CD14-positive monocyte (primary cell): ENCODE measurements around the gene KDM6A. TPM values are rescaled to one million over a fixed set of nuclear protein-coding genes. Genes with fewer than 3 reads are reported as not detected.
A peak's percentile ranks its signal among the peaks of the same experiment; 100 is the strongest.

Source experiments
- DNase-seq, 3 donors: peaks; one replicate each; pipeline ENCODE4 v3.0.0-alpha.2; 2011 to 2022
- H2AFZ ChIP-seq: 2 replicates; pipeline ENCODE4 v1.6.0; 2012; ENCODE audit warnings: mild to moderate bottlenecking, low read depth, low read length, inconsistent platforms; ENCODE audit not compliant: insufficient read depth, poor library complexity, severe bottlenecking
- H3K27ac ChIP-seq, 2 donors: 1 replicate in 1 of 2; 2 replicates in 1 of 2; pipeline ENCODE4 v1.5.1; 2012 to 2013; ENCODE audit warnings: low read length in 2 of 2, control low read depth in 1 of 2, inconsistent platforms in 1 of 2, low read depth in 1 of 2, mild to moderate bottlenecking in 1 of 2
- H3K27me3 ChIP-seq, 2 donors: one replicate each; pipeline versions ENCODE4 v1.6.0 to v1.6.1; 2011 to 2013; ENCODE audit warnings: low read length in 2 of 2; ENCODE audit not compliant: control insufficient read depth in 2 of 2, insufficient read depth in 2 of 2
- H3K36me3 ChIP-seq, 2 donors: replicated peaks in 1 of 2; 1 replicate in 1 of 2; 2 replicates in 1 of 2; pipeline versions ENCODE4 v1.5.1 to v1.6.1; 2012 to 2013; ENCODE audit warnings: low read length in 2 of 2, control low read depth in 1 of 2, inconsistent platforms in 1 of 2, mild to moderate bottlenecking in 1 of 2; ENCODE audit not compliant: insufficient read depth in 2 of 2, control insufficient read depth in 1 of 2
- H3K4me1 ChIP-seq, 2 donors: 1 replicate in 1 of 2; 2 replicates in 1 of 2; pipeline versions ENCODE4 v1.5.1 to v1.6.1; 2012 to 2013; ENCODE audit warnings: low read length in 2 of 2, control low read depth in 1 of 2, inconsistent platforms in 1 of 2, mild to moderate bottlenecking in 1 of 2, moderate library complexity in 1 of 2; ENCODE audit not compliant: insufficient read depth in 2 of 2, control insufficient read depth in 1 of 2
- H3K4me2 ChIP-seq: replicated peaks from 2 replicates; pipeline ENCODE3; 2012; ENCODE audit warnings: low read length, moderate library complexity, mild to moderate bottlenecking; ENCODE audit not compliant: poor library complexity, severe bottlenecking; ENCODE audit errors: extremely low read depth
- H3K4me3 ChIP-seq, 3 experiments: fragments of 200-600 bp in 1 of 3; sonication (generic) in 1 of 3; replicated peaks in 1 of 3; 1 replicate in 2 of 3; 2 replicates in 1 of 3; pipeline ENCODE4 v1.5.1; 2011 to 2013; ENCODE audit warnings: low read length in 3 of 3, mild to moderate bottlenecking in 3 of 3, control low read depth in 2 of 3, low read depth in 2 of 3, inconsistent platforms in 1 of 3, moderate library complexity in 1 of 3
- H3K79me2 ChIP-seq: 2 replicates; pipeline ENCODE4 v1.6.0; 2012; ENCODE audit warnings: mild to moderate bottlenecking, control low read depth, inconsistent platforms, low read length, moderate library complexity; ENCODE audit not compliant: insufficient read depth
- H3K9ac ChIP-seq: 2 replicates; pipeline ENCODE4 v1.6.0; 2017; ENCODE audit warnings: low read length, mild to moderate bottlenecking; ENCODE audit not compliant: insufficient read depth, poor library complexity, severe bottlenecking
- H3K9me3 ChIP-seq, 2 donors: replicated peaks in 1 of 2; 1 replicate in 1 of 2; 2 replicates in 1 of 2; pipeline versions ENCODE4 v1.5.1 to v1.6.1; 2012 to 2013; ENCODE audit warnings: low read length in 2 of 2, control low read depth in 1 of 2; ENCODE audit not compliant: control insufficient read depth in 1 of 2, insufficient read depth in 1 of 2
- H4K20me1 ChIP-seq: 2 replicates; pipeline ENCODE4 v1.6.0; 2012; ENCODE audit warnings: mild to moderate bottlenecking, low read length, control low read depth, moderate library complexity; ENCODE audit not compliant: insufficient read depth
- H3K27ac Mint-ChIP-seq, 7 donors: one replicate each; pipeline ENCODE4 v1.8.0; 2020; ENCODE audit warnings: mild to moderate bottlenecking in 7 of 7, mixed read lengths in 7 of 7, moderate library complexity in 6 of 7, inconsistent platforms in 2 of 7
- H3K27me3 Mint-ChIP-seq, 3 donors: one replicate each; pipeline ENCODE4 v1.8.0; 2021 to 2022; ENCODE audit warnings: low read depth in 3 of 3, mild to moderate bottlenecking in 3 of 3, mixed read lengths in 3 of 3, moderate library complexity in 3 of 3, inconsistent platforms in 1 of 3
- H3K36me3 Mint-ChIP-seq, 2 donors: one replicate each; pipeline ENCODE4 v1.8.0; 2020; ENCODE audit warnings: mixed read lengths in 2 of 2, inconsistent platforms in 1 of 2, mild to moderate bottlenecking in 1 of 2
- H3K4me1 Mint-ChIP-seq: one replicate; pipeline ENCODE4 v1.8.0; 2020; ENCODE audit warnings: mild to moderate bottlenecking, mixed read lengths
- H3K4me3 Mint-ChIP-seq, 2 donors: one replicate each; pipeline ENCODE4 v1.8.0; 2020; ENCODE audit warnings: mild to moderate bottlenecking in 2 of 2, mixed read lengths in 2 of 2, moderate library complexity in 1 of 2
- H3K9me3 Mint-ChIP-seq, 7 donors: one replicate each; pipeline ENCODE4 v1.8.0; 2020 to 2022; ENCODE audit warnings: mixed read lengths in 7 of 7, mild to moderate bottlenecking in 6 of 7, moderate library complexity in 6 of 7, inconsistent platforms in 2 of 7
- CTCF ChIP-seq: fragments of 200-600 bp; IDR thresholded peaks from one replicate; pipeline ENCODE4 v1.8.0; 2022; ENCODE audit warnings: antibody characterized with exemption, mild to moderate bottlenecking
- WGBS: methylation state at CpG from one replicate; pipeline ENCODE4 v1.1.5; 2013; ENCODE audit warnings: missing lambda C conversion rate; ENCODE audit not compliant: insufficient coverage; 5-methylcytosine and 5-hydroxymethylcytosine counted together
- intact Hi-C, 2 donors: fragments of 100-400 bp; cut with micrococcal nuclease; formaldehyde crosslinking; loops; one replicate each; pipeline versions ENCODE4 v1.15.0 to v1.15.1; 2023
- polyA plus RNA-seq, 3 donors: library from polyadenylated mRNA; depleted of rRNA in 1 of 3; unstranded in 2 of 3; stranded (reverse) in 1 of 3; fragments of 300-500 nt in 2 of 3; fragments of >200 nt in 1 of 3; fragmentation: Illumina TruSeq in 2 of 3; gene quantifications; 1 replicate in 2 of 3; 2 replicates in 1 of 3; pipeline ENCODE4 v1.2.3, GENCODE V29; 2012 to 2021

Gene KDM6A
- polyA plus RNA-seq, 3 donors, result 7.6 to 35.0 (median 13.8) TPM

- H2AFZ ChIP-seq, result no peak overlapping the region
- peaks cover 1 to 19% of the 10 kb centered on the region in 2 donors for H3K36me3 Mint-ChIP-seq
- H4K20me1 ChIP-seq, result peaks cover 75% of the 10 kb centered on the region
- H3K4me2 ChIP-seq, result no peak overlapping the region
- H3K27ac Mint-ChIP-seq, result no peak overlapping the region
- peaks cover 24% of the 10 kb centered on the region for H3K4me1 Mint-ChIP-seq
- H3K4me3 Mint-ChIP-seq, result no peak overlapping the region
- no peak overlapping the region for H3K27ac ChIP-seq
- H3K79me2 ChIP-seq, result peaks cover 94% of the 10 kb centered on the region
- no peaks in the 10 kb centered on the region for H3K36me3 ChIP-seq
- no peak overlapping the region for H3K9ac ChIP-seq
- DNase-seq, result no peak
- H3K4me1 ChIP-seq, result peaks cover 7 to 44% of the 10 kb centered on the region in 2 donors
- WGBS, result no CpG with 5 or more reads among the region's 19 CpGs
- peaks cover 0 to 4% (median 0%) of the 10 kb centered on the region in 7 donors for H3K9me3 Mint-ChIP-seq
- no peaks in the 10 kb centered on the region for H3K27me3 ChIP-seq
- no peaks in the 10 kb centered on the region for H3K27me3 Mint-ChIP-seq
- TF ChIP-seq CTCF, result no peak
- H3K9me3 ChIP-seq, result no peaks in the 10 kb centered on the region
- intact Hi-C loops, result no loop called here
- H3K4me3 ChIP-seq, result no peak overlapping the region
Observed at GRCh38 chrX:44876767-44877166, 3.8 kb downstream of the KDM6A start.

DNA sequence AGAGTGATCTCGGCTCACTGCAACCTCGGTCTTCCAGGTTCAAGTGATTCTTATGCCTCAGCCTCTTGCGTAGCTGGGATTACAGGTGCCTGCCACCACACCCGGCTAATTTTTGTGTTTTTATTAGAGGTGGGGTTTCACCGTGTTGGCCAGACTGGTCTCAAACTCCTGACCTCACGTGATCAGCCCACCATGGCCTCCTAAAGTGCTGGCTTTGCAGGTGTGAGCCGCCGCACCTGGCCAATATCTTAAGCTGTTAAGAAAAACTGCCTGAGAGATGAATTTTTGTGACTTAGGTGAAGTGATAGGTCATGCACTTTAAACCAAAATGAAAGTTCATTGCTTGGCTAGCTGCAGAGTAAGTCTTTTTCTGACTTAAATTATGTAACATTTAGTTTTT is 5.8 kb downstream of the KDM6A start:
- H3K9me3 ChIP-seq, result no peaks in the 10 kb centered on the region
- H3K9me3 Mint-ChIP-seq, result peaks cover 0 to 4% (median 0%) of the 10 kb centered on the region in 7 donors
- H2AFZ ChIP-seq, result no peak overlapping the region
- no peak overlapping the region for H3K27ac ChIP-seq
- peaks cover 1 to 21% of the 10 kb centered on the region in 2 donors for H3K36me3 Mint-ChIP-seq
- H3K27me3 Mint-ChIP-seq, result peaks cover 0 to 2% (median 0%) of the 10 kb centered on the region in 3 donors
- peaks cover 100% of the 10 kb centered on the region for H3K79me2 ChIP-seq
- H3K4me3 ChIP-seq, result no peak overlapping the region
- no peak overlapping the region for H3K4me2 ChIP-seq
- H3K4me3 Mint-ChIP-seq, result no peak overlapping the region
- no peak for TF ChIP-seq CTCF
- H3K27ac Mint-ChIP-seq, result peak overlapping the region in 1 of 7 donors; percentile 46
- peaks cover 12 to 60% of the 10 kb centered on the region in 2 donors for H3K4me1 ChIP-seq
- DNase-seq, result no peak
- no CpG with 5 or more reads among the region's 8 CpGs for WGBS
- H3K36me3 ChIP-seq, result no peaks in the 10 kb centered on the region
- intact Hi-C loops, result no loop called here
- peaks cover 37% of the 10 kb centered on the region for H3K4me1 Mint-ChIP-seq
- no peaks in the 10 kb centered on the region for H3K27me3 ChIP-seq
- peaks cover 95% of the 10 kb centered on the region for H4K20me1 ChIP-seq
- H3K9ac ChIP-seq, result no peak overlapping the region
